HepG2 (cell line): ENCODE measurements around the gene DRC3. TPM values are rescaled to one million over a fixed set of nuclear protein-coding genes. Genes with fewer than 3 reads are reported as not detected.

Experiments used
- ATAC-seq: fragments of 200-7000 bp; cut with Tn5 transposase; 3 replicates; pipeline ENCODE4 v1.9.1; 2020; ENCODE audit warnings: mild to moderate bottlenecking, moderate library complexity
- BruUV-seq: library from RNA; stranded (reverse); fragments of 400-500 nt; replicated peaks from 2 replicates; lab custom pipeline; 2021; lab: Mats Ljungman, UMichigan
- CTCF ChIA-PET: fragments of 300-600 bp; formaldehyde crosslinking; extraction: SDS; loops from one replicate; lab custom pipeline; 2021; ENCODE audit warnings: low total read pairs, inconsistent platforms, low intra/inter-chr PET ratio; lab: Yijun Ruan, JAX
- POLR2A ChIA-PET: fragments of 350-600 bp; sonication (Branson Sonifier 250); formaldehyde crosslinking; loops from one replicate; lab custom pipeline; 2020; ENCODE audit warnings: antibody characterized with exemption, inconsistent platforms; lab: Yijun Ruan, JAX
- DNase-seq: peaks from one replicate; pipeline ENCODE4 v3.0.0-alpha.2; 2015; ENCODE audit warnings: low spot score
- FAIRE-seq: peaks from 3 replicates; lab custom pipeline; 2011; peaks lifted over from hg19 to GRCh38; lab: Jason Lieb, UNC
- H2AFZ ChIP-seq: one replicate; pipeline ENCODE4 v1.6.1; 2011; ENCODE audit warnings: low read length, inconsistent platforms
- H3K27ac ChIP-seq: fragments of 300-600 bp; 3 replicates; pipeline ENCODE4 v1.8.0; 2011; ENCODE audit warnings: mixed run types, mild to moderate bottlenecking, mixed read lengths, low read length, inconsistent platforms; ENCODE audit not compliant: insufficient read depth; ENCODE audit errors: extremely low read length
- H3K27me3 ChIP-seq, 2 experiments: fragments of 200-600 bp in 1 of 2; 2 replicates in 1 of 2; 3 replicates in 1 of 2; pipeline versions ENCODE4 v1.6.0 to v1.8.0; 2011; ENCODE audit warnings: low read length in 2 of 2, mild to moderate bottlenecking in 2 of 2, moderate library complexity in 2 of 2, inconsistent platforms in 1 of 2; ENCODE audit not compliant: insufficient read depth in 2 of 2, control insufficient read depth in 1 of 2
- H3K36me3 ChIP-seq, 2 experiments: fragments of 200-600 bp in 1 of 2; replicated peaks in 1 of 2; 2 replicates in 1 of 2; 3 replicates in 1 of 2; pipeline versions ENCODE4 v1.5.1 to v1.8.0; 2011; ENCODE audit warnings: low read length in 2 of 2, inconsistent platforms in 1 of 2; ENCODE audit not compliant: insufficient read depth in 2 of 2, control insufficient read depth in 1 of 2
- H3K4me1 ChIP-seq: 2 replicates; pipeline ENCODE4 v1.5.1; 2012; ENCODE audit warnings: low read length, inconsistent platforms; ENCODE audit not compliant: insufficient read depth
- H3K4me2 ChIP-seq: 2 replicates; pipeline ENCODE4 v1.6.0; 2011; ENCODE audit warnings: low read depth, low read length, inconsistent platforms
- H3K4me3 ChIP-seq, 3 experiments: fragments of 200-600 bp in 1 of 3; sonication (generic), shearing (Covaris generic) in 1 of 3; replicated peaks in 1 of 3; 2 replicates each; pipeline ENCODE4 v1.5.1; 2011 to 2016; ENCODE audit warnings: low read length in 3 of 3, inconsistent platforms in 2 of 3, low read depth in 2 of 3, mild to moderate bottlenecking in 2 of 3, control low read depth in 1 of 3, mixed read lengths in 1 of 3; ENCODE audit not compliant: insufficient read depth in 1 of 3
- H3K79me2 ChIP-seq: one replicate; pipeline ENCODE4 v1.6.1; 2011; ENCODE audit warnings: low read length, inconsistent platforms; ENCODE audit not compliant: insufficient read depth
- H3K9ac ChIP-seq: 2 replicates; pipeline ENCODE4 v1.6.0; 2011; ENCODE audit warnings: mild to moderate bottlenecking, low read depth, low read length, inconsistent platforms; ENCODE audit not compliant: insufficient read depth
- H3K9me3 ChIP-seq: 2 replicates; pipeline ENCODE4 v1.5.1; 2012; ENCODE audit warnings: mild to moderate bottlenecking, low read length
- H4K20me1 ChIP-seq: 2 replicates; pipeline ENCODE4 v1.6.0; 2011; ENCODE audit warnings: inconsistent platforms, mild to moderate bottlenecking, low read length, moderate library complexity; ENCODE audit not compliant: insufficient read depth
- ATF6 ChIP-seq: sonication (generic); formaldehyde crosslinking; conservative IDR thresholded peaks from 2 replicates; pipeline ENCODE4 v1.4.0; 2020; ENCODE audit warnings: missing genetic modification reagents
- SAP130 ChIP-seq: IDR thresholded peaks from 2 replicates; pipeline ENCODE4 v1.6.1; 2016; ENCODE audit warnings: low read depth
- TAF15 ChIP-seq: fragments of 200-400 bp; formaldehyde crosslinking; IDR thresholded peaks from one replicate; pipeline ENCODE4 v1.6.1; 2018; ENCODE audit warnings: mild to moderate bottlenecking, low read depth, low read length; ENCODE audit not compliant: poor library complexity, severe bottlenecking
- TEAD3 ChIP-seq: optimal IDR thresholded peaks from 2 replicates; pipeline ENCODE3; 2016; ENCODE audit warnings: borderline replicate concordance
- WGBS: methylation state at CpG from one replicate; pipeline ENCODE4 v1.1.6; 2017; ENCODE audit warnings: low lambda C conversion rate; 5-methylcytosine and 5-hydroxymethylcytosine counted together
- in situ Hi-C: cut with HindIII; loops from 2 replicates; pipeline ENCODE4 v1.10.0; 2017; ENCODE audit warnings: low pct_unique_long_range_greater_than_20kb; ENCODE audit not compliant: extremely low pct_ligation_motif_present
- intact Hi-C: fragments of 100-400 bp; cut with micrococcal nuclease; formaldehyde crosslinking; loops from one replicate; pipeline ENCODE4 v1.10.0; 2022; ENCODE audit not compliant: unreplicated experiment
- polyA plus RNA-seq, 8 experiments: library from polyadenylated mRNA; depleted of rRNA in 3 of 8; stranded (reverse) in 7 of 8; unstranded in 1 of 8; fragments of >200 nt; fragmentation: Illumina TruSeq in 4 of 8; extraction: Trizol in 4 of 8; gene quantifications; 2 replicates each; pipeline versions ENCODE4 v1.2.1 to v1.2.3, GENCODE V29; 2011 to 2016; ENCODE audit warnings: low read depth in 4 of 8, missing spikeins in 1 of 8, mixed read lengths in 1 of 8; ENCODE audit not compliant: insufficient read depth in 1 of 8
- total RNA-seq, 5 experiments: library from RNA; depleted of rRNA; stranded (reverse); fragments of >200 nt; fragmentation: Illumina TruSeq; extraction: Trizol; gene quantifications; 2 replicates each; pipeline ENCODE4 v1.2.3, GENCODE V29; 2016; ENCODE audit warnings: low read depth in 1 of 5

DRC3 gene
- total and polyA plus RNA-seq, 2 of the 13 experiments (the other 11 are each of a cell fraction or from before 2014, with no cell fraction given), result 0.53 to 0.87 TPM

- no peaks in the 10 kb centered on the region for H3K9me3 ChIP-seq
- DNase-seq (peak; percentile 32), FAIRE-seq (no peak), ATAC-seq (peak; percentile 39; the same call in 1 of the 3 replicates)
- ChIA-PET POLR2A (interaction anchor here (1.1 kb wide), 1 partner anchor 45 kb away, joined by 3 read pairs; the partner anchor contains the start of genes DRC3 and TOM1L2), CTCF (no interaction called here)
- peaks cover 25% of the 10 kb centered on the region for H3K4me1 ChIP-seq
- no peak overlapping the region for H3K4me3 ChIP-seq
- BruUV-seq, result no TSS peak
- H2AFZ ChIP-seq, result no peak overlapping the region
- no peak overlapping the region for H3K27ac ChIP-seq
- H3K4me2 ChIP-seq, result peak overlapping the region; percentile 16; the same call in 1 of the 2 replicates
- in situ Hi-C loops (no loop called here), intact Hi-C loops (no loop called here)
- no peaks in the 10 kb centered on the region for H3K79me2 ChIP-seq
- H3K36me3 ChIP-seq, result no peaks in the 10 kb centered on the region
- no peak overlapping the region for H3K9ac ChIP-seq
- whole genome bisulfite sequencing, result 30% methylated on average over 5 of the region's 5 CpGs
- H3K27me3 ChIP-seq, result no peaks in the 10 kb centered on the region
- no peaks in the 10 kb centered on the region for H4K20me1 ChIP-seq
- TF ChIP-seq TEAD3 (CRISPR knock-in tag), result peak; percentile 60
- no peak for TF ChIP-seq TAF15
- TF ChIP-seq SAP130 (CRISPR knock-in tag), result no peak
Observed at GRCh38 chr17:17926840-17927449, 45.7 kb upstream of the DRC3 start.

- ChIA-PET CTCF (no interaction called here), POLR2A (interaction anchor here (1.1 kb wide), 1 partner anchor 44 kb away, joined by 3 read pairs; the partner anchor contains the start of genes DRC3 and TOM1L2)
- Histone ChIP-seq H3K9ac (no peak overlapping the region), H3K27ac (no peak overlapping the region), H3K36me3 (no peaks in the 10 kb centered on the region), H2AFZ (no peak overlapping the region), H3K4me2 (no peak overlapping the region), H3K4me1 (peaks cover 16% of the 10 kb centered on the region), H3K27me3 (no peaks in the 10 kb centered on the region), H4K20me1 (no peaks in the 10 kb centered on the region), H3K4me3 (no peak overlapping the region), H3K79me2 (no peaks in the 10 kb centered on the region), H3K9me3 (no peaks in the 10 kb centered on the region)
- ATAC-seq (no peak), DNase-seq (no peak), FAIRE-seq (no peak)
- in situ Hi-C loops, result no loop called here
- TF ChIP-seq ATF6, result no peak
- BruUV-seq, result no TSS peak
- intact Hi-C loops, result no loop called here
- WGBS, result 89% methylated on average over 12 of the region's 12 CpGs
Observed at GRCh38 chr17:17928398-17929287, 44.0 kb upstream of the DRC3 start.
